Mesenchymal stem cell (in vitro differentiated cells and primary cell): Measurements from ENCODE around the gene TCEAL4.

ENCODE experiments used
- DNase-seq: peaks from one replicate; pipeline ENCODE4 v3.0.0-alpha.2; 2013
- H2AFZ ChIP-seq: one replicate; pipeline ENCODE4 v1.6.1; 2013; ENCODE audit warnings: low read depth, mild to moderate bottlenecking, control low read depth, inconsistent platforms, low read length, moderate library complexity
- H2AK5ac ChIP-seq: 2 replicates; pipeline ENCODE4 v1.6.1; 2013; ENCODE audit warnings: low read length, moderate library complexity, mild to moderate bottlenecking, inconsistent platforms; ENCODE audit not compliant: severe bottlenecking
- H2BK120ac ChIP-seq: one replicate; pipeline ENCODE4 v1.6.1; 2013; ENCODE audit warnings: low read depth, mild to moderate bottlenecking, inconsistent platforms, low read length, moderate library complexity
- H2BK12ac ChIP-seq, 2 experiments: one replicate each; pipeline ENCODE4 v1.6.1; 2013; ENCODE audit warnings: inconsistent platforms in 2 of 2, low read length in 2 of 2, mild to moderate bottlenecking in 2 of 2, moderate library complexity in 2 of 2, control low read depth in 1 of 2
- H2BK15ac ChIP-seq: one replicate; pipeline ENCODE4 v1.6.1; 2013; ENCODE audit warnings: mild to moderate bottlenecking, low read depth, inconsistent platforms; ENCODE audit not compliant: poor library complexity, severe bottlenecking
- H2BK5ac ChIP-seq: 2 replicates; pipeline ENCODE4 v1.6.1; 2013; ENCODE audit warnings: low read depth, mild to moderate bottlenecking, low read length, control low read depth, inconsistent platforms; ENCODE audit not compliant: poor library complexity, severe bottlenecking
- H3K14ac ChIP-seq, 2 experiments: one replicate each; pipeline ENCODE4 v1.6.1; 2013; ENCODE audit warnings: inconsistent platforms in 2 of 2, low read length in 2 of 2, control low read depth in 1 of 2, mild to moderate bottlenecking in 1 of 2, moderate library complexity in 1 of 2
- H3K18ac ChIP-seq, 2 experiments: one replicate each; pipeline ENCODE4 v1.6.1; 2013; ENCODE audit warnings: inconsistent platforms in 2 of 2, low read length in 2 of 2, control low read depth in 1 of 2, low read depth in 1 of 2, mild to moderate bottlenecking in 1 of 2
- H3K23ac ChIP-seq, 2 experiments: one replicate each; pipeline ENCODE4 v1.6.1; 2013; ENCODE audit warnings: inconsistent platforms in 2 of 2, low read length in 2 of 2, mild to moderate bottlenecking in 2 of 2, moderate library complexity in 2 of 2, control low read depth in 1 of 2
- H3K27ac ChIP-seq: 2 replicates; pipeline ENCODE4 v1.5.1; 2013; ENCODE audit warnings: mild to moderate bottlenecking, moderate library complexity, low read length, control low read depth, inconsistent platforms; ENCODE audit not compliant: poor library complexity, severe bottlenecking
- H3K27me3 ChIP-seq, 2 experiments: 2 replicates each; pipeline versions ENCODE4 v1.6.1 to v1.7.0; 2013; ENCODE audit warnings: low read length in 2 of 2, mild to moderate bottlenecking in 2 of 2, moderate library complexity in 2 of 2, control low read depth in 1 of 2, inconsistent platforms in 1 of 2; ENCODE audit not compliant: control insufficient read depth in 1 of 2, insufficient read depth in 1 of 2
- H3K36me3 ChIP-seq, 2 experiments: 2 replicates each; pipeline versions ENCODE4 v1.6.1 to v1.7.0; 2013; ENCODE audit warnings: low read length in 2 of 2, control low read depth in 1 of 2, inconsistent platforms in 1 of 2, low read depth in 1 of 2, mild to moderate bottlenecking in 1 of 2; ENCODE audit not compliant: insufficient read depth in 2 of 2, control insufficient read depth in 1 of 2
- H3K4ac ChIP-seq, 2 experiments: one replicate each; pipeline ENCODE4 v1.6.1; 2013; ENCODE audit warnings: inconsistent platforms in 2 of 2, low read length in 2 of 2, mild to moderate bottlenecking in 2 of 2, moderate library complexity in 2 of 2, control low read depth in 1 of 2, low read depth in 1 of 2
- H3K4me1 ChIP-seq: 2 replicates; pipeline ENCODE4 v1.6.1; 2013; ENCODE audit warnings: low read depth, low read length, control low read depth; ENCODE audit not compliant: control insufficient read depth, insufficient read depth
- H3K4me2 ChIP-seq: 2 replicates; pipeline ENCODE4 v1.6.1; 2013; ENCODE audit warnings: low read length, mild to moderate bottlenecking, inconsistent platforms; ENCODE audit not compliant: poor library complexity, severe bottlenecking
- H3K4me3 ChIP-seq, 2 experiments: 2 replicates each; pipeline versions ENCODE4 v1.5.1 to v1.7.0; 2013; ENCODE audit warnings: low read length in 2 of 2, mild to moderate bottlenecking in 2 of 2, control low read depth in 1 of 2, low read depth in 1 of 2; ENCODE audit not compliant: insufficient read depth in 1 of 2
- H3K79me1 ChIP-seq: replicated peaks from 2 replicates; pipeline ENCODE4 v1.6.1; 2013; ENCODE audit warnings: mild to moderate bottlenecking, control low read depth, low read length, inconsistent platforms; ENCODE audit not compliant: poor library complexity, severe bottlenecking
- H3K9ac ChIP-seq: 2 replicates; pipeline ENCODE4 v1.7.0; 2013; ENCODE audit warnings: mild to moderate bottlenecking, low read length, moderate library complexity
- H3K9me3 ChIP-seq: 2 replicates; pipeline ENCODE4 v1.7.0; 2013; ENCODE audit warnings: mild to moderate bottlenecking, low read length; ENCODE audit not compliant: control insufficient read depth
- H4K8ac ChIP-seq: one replicate; pipeline ENCODE4 v1.6.1; 2013; ENCODE audit warnings: inconsistent platforms, mild to moderate bottlenecking, low read length, moderate library complexity
- H4K91ac ChIP-seq: one replicate; pipeline ENCODE4 v1.6.1; 2013; ENCODE audit warnings: mild to moderate bottlenecking, low read length, inconsistent platforms
- WGBS: methylation state at CpG from one replicate; pipeline ENCODE4 v1.1.7; 2013; ENCODE audit warnings: mixed read lengths; 5-methylcytosine and 5-hydroxymethylcytosine counted together

Gene TCEAL4

GRCh38 chrX:103560256-103560655 is 25.1 kb upstream of the TCEAL4 start:
- Histone ChIP-seq H3K27me3 (peaks cover 0 to 9% of the 10 kb centered on the region in 2 experiments), H3K9me3 (no peaks in the 10 kb centered on the region), H3K36me3 (no peaks in the 10 kb centered on the region), H3K4me3 (no peak overlapping the region), H2BK120ac (no peak overlapping the region), H2BK15ac (no peak overlapping the region), H3K18ac (no peak overlapping the region), H3K23ac (no peak overlapping the region), H3K4me1 (no peaks in the 10 kb centered on the region), H3K4me2 (no peak overlapping the region), H3K79me1 (no peaks in the 10 kb centered on the region), H3K9ac (no peak overlapping the region), H2BK12ac (no peak overlapping the region), H4K91ac (no peak overlapping the region), H2AFZ (no peak overlapping the region), H2AK5ac (no peak overlapping the region), H3K14ac (no peak overlapping the region), H2BK5ac (no peak overlapping the region), H4K8ac (no peak overlapping the region), H3K4ac (no peak overlapping the region), H3K27ac (no peak overlapping the region)
- no peak for DNase-seq
- WGBS, result no CpG with 5 or more reads among the region's 1 CpG

- Histone ChIP-seq H2BK15ac (no peak overlapping the region), H3K36me3 (no peaks in the 10 kb centered on the region), H2BK12ac (no peak overlapping the region), H3K4me2 (no peak overlapping the region), H2AFZ (no peak overlapping the region), H3K4me1 (no peaks in the 10 kb centered on the region), H3K9me3 (no peaks in the 10 kb centered on the region), H4K8ac (no peak overlapping the region), H2AK5ac (no peak overlapping the region), H3K27ac (no peak overlapping the region), H3K23ac (no peak overlapping the region), H4K91ac (no peak overlapping the region), H3K4me3 (no peak overlapping the region), H3K9ac (no peak overlapping the region), H2BK5ac (no peak overlapping the region), H2BK120ac (no peak overlapping the region), H3K79me1 (no peaks in the 10 kb centered on the region), H3K4ac (no peak overlapping the region), H3K18ac (no peak overlapping the region), H3K14ac (no peak overlapping the region), H3K27me3 (peaks cover 0 to 6% of the 10 kb centered on the region in 2 experiments)
- DNase-seq, result no peak
- 18% methylated on average over 2 of the region's 2 CpGs for WGBS
Measured at GRCh38 chrX:103562801-103563200, 22.5 kb upstream of the TCEAL4 start.

GRCh38 chrX:103565197-103565596 is 20.1 kb upstream of the TCEAL4 start:
- Histone ChIP-seq H2AFZ (no peak overlapping the region), H3K27me3 (peaks cover 0 to 10% of the 10 kb centered on the region in 2 experiments), H3K23ac (no peak overlapping the region), H3K4me1 (no peaks in the 10 kb centered on the region), H3K36me3 (no peaks in the 10 kb centered on the region), H3K18ac (no peak overlapping the region), H3K4me3 (no peak overlapping the region), H3K14ac (no peak overlapping the region), H4K91ac (no peak overlapping the region), H2BK5ac (no peak overlapping the region), H2BK12ac (no peak overlapping the region), H2BK120ac (no peak overlapping the region), H3K9me3 (no peaks in the 10 kb centered on the region), H4K8ac (no peak overlapping the region), H3K4me2 (no peak overlapping the region), H3K79me1 (no peaks in the 10 kb centered on the region), H2BK15ac (no peak overlapping the region), H3K27ac (no peak overlapping the region), H2AK5ac (no peak overlapping the region), H3K4ac (no peak overlapping the region), H3K9ac (no peak overlapping the region)
- WGBS, result 100% methylated on average over 1 of the region's 4 CpGs
- DNase-seq, result no peak

GRCh38 chrX:103565752-103566151 is 19.6 kb upstream of the TCEAL4 start:
- H3K27me3 ChIP-seq, result peaks cover 0 to 14% of the 10 kb centered on the region in 2 experiments
- no peak overlapping the region for H4K91ac ChIP-seq
- no peak overlapping the region for H3K27ac ChIP-seq
- H3K18ac ChIP-seq, result no peak overlapping the region
- H3K9ac ChIP-seq, result no peak overlapping the region
- 86% methylated on average over 1 of the region's 1 CpG for WGBS
- H3K79me1 ChIP-seq, result no peaks in the 10 kb centered on the region
- H3K36me3 ChIP-seq, result no peaks in the 10 kb centered on the region
- no peaks in the 10 kb centered on the region for H3K9me3 ChIP-seq
- no peak overlapping the region for H3K4me3 ChIP-seq
- no peak overlapping the region for H2BK12ac ChIP-seq
- no peak overlapping the region for H2BK15ac ChIP-seq
- no peak overlapping the region for H4K8ac ChIP-seq
- no peak overlapping the region for H3K4me2 ChIP-seq
- no peak overlapping the region for H3K4ac ChIP-seq
- H2BK120ac ChIP-seq, result no peak overlapping the region
- no peak overlapping the region for H2AFZ ChIP-seq
- no peak overlapping the region for H2BK5ac ChIP-seq
- peak; percentile 14 for DNase-seq
- no peak overlapping the region for H3K14ac ChIP-seq
- H2AK5ac ChIP-seq, result no peak overlapping the region
- no peak overlapping the region for H3K23ac ChIP-seq
- no peaks in the 10 kb centered on the region for H3K4me1 ChIP-seq
